ENCODE measurements around the gene PHEX.

PHEX gene

GRCh38 chrX:22109442-22109841 is 77.3 kb downstream of the PHEX start:
- DNase-seq: no peak

- no peak for DNase-seq
Observed at GRCh38 chrX:22110729-22111494, 78.8 kb downstream of the PHEX start.

- no peak for DNase-seq
Observed at GRCh38 chrX:22116605-22117546, 84.8 kb downstream of the PHEX start.

GRCh38 chrX:22117633-22118032 is 85.5 kb downstream of the PHEX start:
- no peak for DNase-seq

- peak; percentile 43 for DNase-seq
Observed at GRCh38 chrX:22118161-22118830, 86.2 kb downstream of the PHEX start.

GRCh38 chrX:22121161-22121560 is 89.0 kb downstream of the PHEX start:
- no peak for DNase-seq

GRCh38 chrX:22122510-22122909 is 90.4 kb downstream of the PHEX start:
- DNase-seq: no peak

GRCh38 chrX:22124098-22124497 is 92.0 kb downstream of the PHEX start:
- no peak for DNase-seq

- DNase-seq: no peak
Observed at GRCh38 chrX:22125481-22125880, 93.4 kb downstream of the PHEX start.

- no peak for DNase-seq
Observed at GRCh38 chrX:22126327-22126726, 94.2 kb downstream of the PHEX start.

GRCh38 chrX:22128961-22129360 is 96.8 kb downstream of the PHEX start:
- DNase-seq: no peak

GRCh38 chrX:22134681-22135080 is 102.6 kb downstream of the PHEX start:
- DNase-seq: no peak

- no peak for DNase-seq
Observed at GRCh38 chrX:22135171-22135711, 103.1 kb downstream of the PHEX start.

- peak; percentile 58 for DNase-seq
Observed at GRCh38 chrX:22135994-22136684, 104.0 kb downstream of the PHEX start.

- DNase-seq: no peak
Observed at GRCh38 chrX:22136711-22137110, 104.6 kb downstream of the PHEX start.

GRCh38 chrX:22139822-22140221 is 107.7 kb downstream of the PHEX start:
- peak; percentile 4 for DNase-seq

GRCh38 chrX:22141047-22141730 is 109.1 kb downstream of the PHEX start:
- DNase-seq: no peak

- DNase-seq: no peak
Observed at GRCh38 chrX:22147214-22147613, 115.1 kb downstream of the PHEX start.

GRCh38 chrX:22147942-22148341 is 115.8 kb downstream of the PHEX start:
- DNase-seq: no peak

- DNase-seq: no peak
Observed at GRCh38 chrX:22148565-22148964, 116.4 kb downstream of the PHEX start.

- DNase-seq: no peak
Observed at GRCh38 chrX:22150371-22150770, 118.2 kb downstream of the PHEX start.

- no peak for DNase-seq
Observed at GRCh38 chrX:22155126-22155525, 123.0 kb downstream of the PHEX start.

Data from DMS79 treated with DMSO at 0.1 percent for 48 hours (cell line).